Osteocyte (in vitro differentiated cells): Measurements from ENCODE around the gene CAMK1D. TPM values are rescaled to one million over a fixed set of nuclear protein-coding genes. Genes with fewer than 3 reads are reported as not detected.
A peak's percentile ranks its signal among the peaks of the same experiment; 100 is the strongest.

Experiments used
- DNase-seq: peaks from one replicate; pipeline ENCODE4 v3.0.0; 2021; ENCODE audit warnings: mixed read lengths; ENCODE audit not compliant: unreplicated experiment; ENCODE audit errors: extremely low spot score
- H3K27ac Mint-ChIP-seq: one replicate; pipeline ENCODE4 v1.8.0; 2021; ENCODE audit warnings: mild to moderate bottlenecking, mixed read lengths; ENCODE audit not compliant: unreplicated experiment
- H3K27me3 Mint-ChIP-seq: one replicate; pipeline ENCODE4 v1.8.0; 2021; ENCODE audit warnings: mixed read lengths; ENCODE audit not compliant: unreplicated experiment
- H3K36me3 Mint-ChIP-seq: one replicate; pipeline ENCODE4 v1.8.0; 2021; ENCODE audit warnings: mixed read lengths; ENCODE audit not compliant: unreplicated experiment
- H3K4me1 Mint-ChIP-seq: one replicate; pipeline ENCODE4 v1.8.0; 2021; ENCODE audit warnings: mixed read lengths; ENCODE audit not compliant: unreplicated experiment
- H3K4me3 Mint-ChIP-seq: one replicate; pipeline ENCODE4 v1.8.0; 2021; ENCODE audit warnings: mild to moderate bottlenecking, moderate library complexity, mixed read lengths; ENCODE audit not compliant: unreplicated experiment
- H3K9me3 Mint-ChIP-seq: one replicate; pipeline ENCODE4 v1.8.0; 2021; ENCODE audit warnings: mixed read lengths; ENCODE audit not compliant: unreplicated experiment
- CTCF ChIP-seq: fragments of 200-600 bp; sonication (generic); IDR thresholded peaks from 2 replicates; pipeline ENCODE4 v1.5.0; 2021; ENCODE audit warnings: antibody characterized with exemption, mild to moderate bottlenecking, moderate library complexity
- total RNA-seq: library from RNA; stranded (reverse); gene quantifications from 2 replicates; pipeline ENCODE4 v1.2.1, GENCODE V29; 2021

Gene CAMK1D
- total RNA-seq, 1 donor from 2014 or later: 13.7 TPM

GRCh38 chr10:12502526-12503274 is 153.4 kb downstream of the CAMK1D start:
- Mint-ChIP-seq H3K9me3 (no peaks in the 10 kb centered on the region), H3K27me3 (peaks cover 7% of the 10 kb centered on the region), H3K4me3 (no peak overlapping the region), H3K27ac (no peak overlapping the region), H3K4me1 (peaks cover 14% of the 10 kb centered on the region), H3K36me3 (no peaks in the 10 kb centered on the region)
- no peak for TF ChIP-seq CTCF
- peak; percentile 72 for DNase-seq

GRCh38 chr10:12503311-12503710 is 154.0 kb downstream of the CAMK1D start:
- peak; percentile 59 for DNase-seq
- Mint-ChIP-seq H3K4me1 (peaks cover 14% of the 10 kb centered on the region), H3K9me3 (no peaks in the 10 kb centered on the region), H3K27me3 (peaks cover 6% of the 10 kb centered on the region), H3K27ac (no peak overlapping the region), H3K36me3 (no peaks in the 10 kb centered on the region), H3K4me3 (no peak overlapping the region)
- no peak for TF ChIP-seq CTCF

- Mint-ChIP-seq H3K27me3 (peaks cover 4% of the 10 kb centered on the region), H3K27ac (no peak overlapping the region), H3K4me1 (peaks cover 14% of the 10 kb centered on the region), H3K4me3 (no peak overlapping the region), H3K9me3 (no peaks in the 10 kb centered on the region), H3K36me3 (no peaks in the 10 kb centered on the region)
- TF ChIP-seq CTCF: no peak
- peak; percentile 65 for DNase-seq
These were observed 154.8 kb downstream of the CAMK1D start for GRCh38 chr10:12504176-12504575.

GRCh38 chr10:12504628-12505027 is 155.3 kb downstream of the CAMK1D start:
- Mint-ChIP-seq H3K4me3 (no peak overlapping the region), H3K4me1 (peaks cover 14% of the 10 kb centered on the region), H3K27ac (no peak overlapping the region), H3K27me3 (peaks cover 4% of the 10 kb centered on the region), H3K36me3 (no peaks in the 10 kb centered on the region), H3K9me3 (no peaks in the 10 kb centered on the region)
- DNase-seq: peak; percentile 56
- TF ChIP-seq CTCF: no peak

- DNase-seq: no peak
These were observed 156.3 kb downstream of the CAMK1D start for GRCh38 chr10:12505683-12506082.

More at GRCh38 chr10:12505683-12506082, 156.3 kb downstream of the CAMK1D start:
- H3K36me3 Mint-ChIP-seq: no peaks in the 10 kb centered on the region
- peaks cover 4% of the 10 kb centered on the region for H3K27me3 Mint-ChIP-seq
- no peak for TF ChIP-seq CTCF
- peaks cover 15% of the 10 kb centered on the region for H3K4me1 Mint-ChIP-seq
- no peaks in the 10 kb centered on the region for H3K9me3 Mint-ChIP-seq
- H3K4me3 Mint-ChIP-seq: no peak overlapping the region
- no peak overlapping the region for H3K27ac Mint-ChIP-seq
